Large intestine (tissue), 3 donors: ENCODE measurements around the gene MTFMT. TPM values are rescaled to one million over a fixed set of nuclear protein-coding genes. Genes with fewer than 3 reads are reported as not detected.

Source experiments
- DNase-seq, 2 donors: peaks; one replicate each; pipeline versions ENCODE4 v3.0.0 to v3.0.0-alpha.2; 2013
- H3K27ac ChIP-seq: one replicate; pipeline ENCODE4 v1.5.1; 2013; ENCODE audit warnings: low read length
- H3K27me3 ChIP-seq: 2 replicates; pipeline ENCODE4 v1.6.1; 2013; ENCODE audit warnings: low read length; ENCODE audit not compliant: control insufficient read depth, insufficient read depth
- H3K36me3 ChIP-seq: 2 replicates; pipeline ENCODE4 v1.6.1; 2013; ENCODE audit warnings: low read length; ENCODE audit not compliant: control insufficient read depth, insufficient read depth
- H3K4me1 ChIP-seq: one replicate; pipeline ENCODE4 v1.6.1; 2013; ENCODE audit warnings: low read length; ENCODE audit not compliant: control insufficient read depth, insufficient read depth
- H3K4me3 ChIP-seq: one replicate; pipeline ENCODE4 v1.5.1; 2013; ENCODE audit warnings: low read length
- H3K9me3 ChIP-seq: one replicate; pipeline ENCODE4 v1.6.1; 2013; ENCODE audit warnings: mild to moderate bottlenecking, low read depth, low read length, moderate library complexity; ENCODE audit not compliant: control insufficient read depth
- WGBS: methylation state at CpG from one replicate; pipeline ENCODE4 v1.1.5; 2013; ENCODE audit warnings: low lambda C conversion rate; ENCODE audit not compliant: insufficient coverage; 5-methylcytosine and 5-hydroxymethylcytosine counted together
- polyA plus RNA-seq: library from polyadenylated mRNA; unstranded; fragments of 120-200 nt; gene quantifications from one replicate; pipeline ENCODE4 v1.2.1, GENCODE V29; 2013

Gene MTFMT
- polyA plus RNA-seq, 1 donor = 14.4 TPM

DNA sequence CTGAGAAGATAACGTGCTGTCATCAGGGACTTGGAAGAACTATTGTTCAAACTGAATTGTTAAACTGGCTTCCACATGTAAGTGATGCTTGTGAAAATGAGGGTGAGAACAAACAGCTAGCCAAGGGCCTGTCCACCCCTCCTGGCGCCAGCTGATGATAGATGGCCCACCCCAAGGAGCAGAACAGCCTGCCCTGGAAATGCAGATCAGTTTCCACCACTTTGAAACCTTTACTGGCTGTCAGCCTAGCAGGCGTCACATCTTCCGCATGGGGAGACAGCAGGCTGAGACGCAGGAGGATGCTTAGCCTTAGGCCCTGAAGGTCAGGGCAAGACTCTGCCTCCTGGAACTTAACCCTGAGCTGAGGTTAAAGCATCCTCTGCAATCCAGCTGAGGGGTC, 9.4 kb upstream of the MTFMT start:
- no peaks in the 10 kb centered on the region for H3K9me3 ChIP-seq
- no peak overlapping the region for H3K4me3 ChIP-seq
- 60% methylated on average over 1 of the region's 5 CpGs for WGBS
- peaks cover 66% of the 10 kb centered on the region for H3K4me1 ChIP-seq
- no peaks in the 10 kb centered on the region for H3K36me3 ChIP-seq
- H3K27ac ChIP-seq = no peak overlapping the region
- no peak for DNase-seq
- no peaks in the 10 kb centered on the region for H3K27me3 ChIP-seq

GRCh38 chr15:65038428-65038827, 9.0 kb upstream of the MTFMT start:
- no peaks in the 10 kb centered on the region for H3K9me3 ChIP-seq
- H3K4me1 ChIP-seq = peaks cover 64% of the 10 kb centered on the region
- no peak for DNase-seq
- 93% methylated on average over 2 of the region's 3 CpGs for WGBS
- no peaks in the 10 kb centered on the region for H3K36me3 ChIP-seq
- no peak overlapping the region for H3K4me3 ChIP-seq
- no peak overlapping the region for H3K27ac ChIP-seq
- no peaks in the 10 kb centered on the region for H3K27me3 ChIP-seq

DNA sequence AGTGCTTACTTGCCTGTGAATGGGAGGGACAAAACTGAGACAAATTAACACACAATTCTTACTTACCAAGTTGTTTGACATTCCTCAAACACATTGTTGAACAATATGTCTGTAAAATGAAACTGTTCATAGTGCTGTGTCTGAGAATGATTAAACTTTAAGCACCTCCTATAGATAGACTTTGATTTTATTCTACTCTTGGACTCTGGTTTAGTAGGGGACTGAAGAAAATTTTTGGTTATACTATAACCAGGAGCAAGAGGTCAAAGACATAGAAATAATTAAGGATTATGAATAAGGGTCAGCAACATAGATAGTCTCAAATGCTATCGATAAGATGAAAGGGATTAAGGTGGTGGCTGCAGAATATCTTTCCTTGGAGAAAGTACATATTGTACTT, 7.9 kb upstream of the MTFMT start:
- Histone ChIP-seq H3K4me1 (peaks cover 62% of the 10 kb centered on the region), H3K27ac (peak overlapping the region; percentile 83), H3K36me3 (no peaks in the 10 kb centered on the region), H3K27me3 (no peaks in the 10 kb centered on the region), H3K4me3 (no peak overlapping the region), H3K9me3 (no peaks in the 10 kb centered on the region)
- peak in 1 of 2 donors; percentile 74 for DNase-seq
- WGBS = 0% methylated on average over 1 of the region's 1 CpG

GRCh38 chr15:65034719-65035118, 5.3 kb upstream of the MTFMT start:
- no peaks in the 10 kb centered on the region for H3K27me3 ChIP-seq
- WGBS = no CpG with 5 or more reads among the region's 11 CpGs
- H3K4me3 ChIP-seq = no peak overlapping the region
- H3K9me3 ChIP-seq = no peaks in the 10 kb centered on the region
- no peak for DNase-seq
- peaks cover 46% of the 10 kb centered on the region for H3K4me1 ChIP-seq
- H3K27ac ChIP-seq = no peak overlapping the region
- H3K36me3 ChIP-seq = no peaks in the 10 kb centered on the region

GRCh38 chr15:65033659-65034269, 4.3 kb upstream of the MTFMT start:
- H3K27me3 ChIP-seq = no peaks in the 10 kb centered on the region
- H3K9me3 ChIP-seq = no peaks in the 10 kb centered on the region
- H3K4me1 ChIP-seq = peaks cover 40% of the 10 kb centered on the region
- H3K4me3 ChIP-seq = no peak overlapping the region
- 0% methylated on average over 1 of the region's 4 CpGs for WGBS
- peak in 1 of 2 donors; percentile 64 for DNase-seq
- peak overlapping the region; percentile 31 for H3K27ac ChIP-seq
- no peaks in the 10 kb centered on the region for H3K36me3 ChIP-seq

- WGBS = no CpG with 5 or more reads among the region's 13 CpGs
- Histone ChIP-seq H3K4me1 (peaks cover 43% of the 10 kb centered on the region), H3K36me3 (no peaks in the 10 kb centered on the region), H3K4me3 (no peak overlapping the region), H3K27ac (peak overlapping the region; percentile 31), H3K9me3 (no peaks in the 10 kb centered on the region), H3K27me3 (no peaks in the 10 kb centered on the region)
- DNase-seq = peak; percentile 76 to 80
Measured at GRCh38 chr15:65032801-65033537, 3.5 kb upstream of the MTFMT start.

DNA sequence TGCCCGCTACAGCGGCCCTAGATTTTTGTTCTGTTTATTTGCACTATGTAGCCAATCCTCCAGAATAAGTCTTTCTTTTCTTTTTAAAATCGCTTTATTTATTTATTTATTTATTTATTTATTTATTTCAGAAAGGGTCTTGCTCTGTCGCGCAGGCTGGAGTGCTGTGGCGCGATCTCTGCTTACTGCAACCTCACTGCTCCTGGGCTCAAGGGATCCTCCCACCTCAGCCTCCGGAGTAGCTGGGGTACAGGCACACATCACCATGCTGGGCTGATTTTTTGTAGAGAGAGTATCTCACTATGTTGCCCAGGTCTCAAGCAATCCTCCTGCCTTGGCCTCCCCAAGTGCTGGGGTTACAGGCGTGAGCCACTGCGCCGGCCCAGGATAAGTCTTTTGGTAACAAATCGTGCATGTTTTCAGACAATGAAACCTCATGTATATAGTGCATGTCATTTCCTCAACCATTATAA, 333 bp upstream of the MTFMT start:
- WGBS = no CpG with 5 or more reads among the region's 12 CpGs
- H3K27ac ChIP-seq = no peak overlapping the region
- peaks cover 16% of the 10 kb centered on the region for H3K36me3 ChIP-seq
- H3K9me3 ChIP-seq = no peaks in the 10 kb centered on the region
- H3K4me3 ChIP-seq = no peak overlapping the region
- no peaks in the 10 kb centered on the region for H3K27me3 ChIP-seq
- peaks cover 26% of the 10 kb centered on the region for H3K4me1 ChIP-seq
- no peak for DNase-seq

GRCh38 chr15:65028338-65028737, 1.1 kb downstream of the MTFMT start:
- H3K27me3 ChIP-seq = no peaks in the 10 kb centered on the region
- H3K27ac ChIP-seq = no peak overlapping the region
- peaks cover 14% of the 10 kb centered on the region for H3K4me1 ChIP-seq
- WGBS = 23% methylated on average over 3 of the region's 10 CpGs
- DNase-seq = peak in 1 of 2 donors; percentile 32
- no peaks in the 10 kb centered on the region for H3K9me3 ChIP-seq
- peaks cover 21% of the 10 kb centered on the region for H3K36me3 ChIP-seq
- H3K4me3 ChIP-seq = peak overlapping the region; percentile 89

DNA sequence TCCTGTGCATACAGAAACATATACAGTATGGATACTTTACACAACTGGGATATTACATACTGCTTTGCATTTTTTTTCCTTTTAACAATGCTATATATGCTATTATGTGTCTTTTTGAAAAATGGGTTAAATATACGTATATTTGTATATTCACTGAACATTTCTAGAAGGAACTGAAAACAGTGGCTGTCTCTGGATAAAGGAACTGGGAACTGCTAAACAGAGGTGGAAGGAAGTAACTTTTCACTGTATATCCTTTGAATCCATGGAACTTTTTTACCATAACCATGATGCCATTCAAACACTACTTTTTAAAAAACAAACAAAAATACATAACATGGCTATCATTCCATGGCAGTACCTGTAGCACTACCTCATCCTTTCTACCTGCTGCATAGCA, 1.8 kb downstream of the MTFMT start:
- no peak for DNase-seq
- no peaks in the 10 kb centered on the region for H3K9me3 ChIP-seq
- no peaks in the 10 kb centered on the region for H3K27me3 ChIP-seq
- WGBS = 100% methylated on average over 1 of the region's 1 CpG
- H3K36me3 ChIP-seq = peaks cover 23% of the 10 kb centered on the region
- no peak overlapping the region for H3K4me3 ChIP-seq
- no peak overlapping the region for H3K27ac ChIP-seq
- H3K4me1 ChIP-seq = peaks cover 7% of the 10 kb centered on the region

DNA sequence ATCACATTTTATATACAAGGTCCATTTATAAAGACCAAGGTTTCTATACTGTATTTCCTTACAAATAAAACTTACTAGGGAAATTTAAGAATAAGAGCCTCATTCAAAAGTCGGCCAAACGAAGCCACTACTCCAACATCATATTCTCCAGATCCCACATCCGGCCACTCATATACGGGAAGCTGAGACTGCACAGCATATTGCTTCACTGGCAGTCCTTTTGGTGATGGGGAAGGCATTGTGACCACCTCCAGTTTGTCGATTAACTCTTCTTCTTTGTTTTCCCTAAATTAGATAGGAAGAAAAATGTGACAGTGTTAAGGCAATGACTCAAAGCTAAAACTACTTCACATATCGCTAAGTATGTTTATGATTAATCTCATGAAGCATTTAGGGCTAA, 2.7 kb downstream of the MTFMT start:
- 100% methylated on average over 3 of the region's 6 CpGs for WGBS
- no peak overlapping the region for H3K27ac ChIP-seq
- no peak overlapping the region for H3K4me3 ChIP-seq
- no peaks in the 10 kb centered on the region for H3K27me3 ChIP-seq
- no peak for DNase-seq
- peaks cover 23% of the 10 kb centered on the region for H3K36me3 ChIP-seq
- H3K4me1 ChIP-seq = peaks cover 6% of the 10 kb centered on the region
- no peaks in the 10 kb centered on the region for H3K9me3 ChIP-seq

GRCh38 chr15:65021488-65021887, 8.0 kb downstream of the MTFMT start:
- DNase-seq = no peak
- no peaks in the 10 kb centered on the region for H3K9me3 ChIP-seq
- no peak overlapping the region for H3K27ac ChIP-seq
- peaks cover 43% of the 10 kb centered on the region for H3K36me3 ChIP-seq
- H3K4me1 ChIP-seq = no peaks in the 10 kb centered on the region
- no peaks in the 10 kb centered on the region for H3K27me3 ChIP-seq
- H3K4me3 ChIP-seq = no peak overlapping the region
